ENCODE results near the gene APBB2.

APBB2 gene

GRCh38 chr4:41134581-41134980, 79.8 kb downstream of the APBB2 start:
- DNase-seq (ENCODE audit: low spot score), result no peak
- TF ChIP-seq, protein P1, sequence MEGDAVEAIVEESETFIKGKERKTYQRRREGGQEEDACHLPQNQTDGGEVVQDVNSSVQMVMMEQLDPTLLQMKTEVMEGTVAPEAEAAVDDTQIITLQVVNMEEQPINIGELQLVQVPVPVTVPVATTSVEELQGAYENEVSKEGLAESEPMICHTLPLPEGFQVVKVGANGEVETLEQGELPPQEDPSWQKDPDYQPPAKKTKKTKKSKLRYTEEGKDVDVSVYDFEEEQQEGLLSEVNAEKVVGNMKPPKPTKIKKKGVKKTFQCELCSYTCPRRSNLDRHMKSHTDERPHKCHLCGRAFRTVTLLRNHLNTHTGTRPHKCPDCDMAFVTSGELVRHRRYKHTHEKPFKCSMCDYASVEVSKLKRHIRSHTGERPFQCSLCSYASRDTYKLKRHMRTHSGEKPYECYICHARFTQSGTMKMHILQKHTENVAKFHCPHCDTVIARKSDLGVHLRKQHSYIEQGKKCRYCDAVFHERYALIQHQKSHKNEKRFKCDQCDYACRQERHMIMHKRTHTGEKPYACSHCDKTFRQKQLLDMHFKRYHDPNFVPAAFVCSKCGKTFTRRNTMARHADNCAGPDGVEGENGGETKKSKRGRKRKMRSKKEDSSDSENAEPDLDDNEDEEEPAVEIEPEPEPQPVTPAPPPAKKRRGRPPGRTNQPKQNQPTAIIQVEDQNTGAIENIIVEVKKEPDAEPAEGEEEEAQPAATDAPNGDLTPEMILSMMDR (IDR thresholded peaks at IDR 0.05; ENCODE audit: extremely low read depth, missing control alignments), result no peak

GRCh38 chr4:41133454-41134018, 80.8 kb downstream of the APBB2 start:
- DNase-seq (ENCODE audit: low spot score), result no peak

DNA sequence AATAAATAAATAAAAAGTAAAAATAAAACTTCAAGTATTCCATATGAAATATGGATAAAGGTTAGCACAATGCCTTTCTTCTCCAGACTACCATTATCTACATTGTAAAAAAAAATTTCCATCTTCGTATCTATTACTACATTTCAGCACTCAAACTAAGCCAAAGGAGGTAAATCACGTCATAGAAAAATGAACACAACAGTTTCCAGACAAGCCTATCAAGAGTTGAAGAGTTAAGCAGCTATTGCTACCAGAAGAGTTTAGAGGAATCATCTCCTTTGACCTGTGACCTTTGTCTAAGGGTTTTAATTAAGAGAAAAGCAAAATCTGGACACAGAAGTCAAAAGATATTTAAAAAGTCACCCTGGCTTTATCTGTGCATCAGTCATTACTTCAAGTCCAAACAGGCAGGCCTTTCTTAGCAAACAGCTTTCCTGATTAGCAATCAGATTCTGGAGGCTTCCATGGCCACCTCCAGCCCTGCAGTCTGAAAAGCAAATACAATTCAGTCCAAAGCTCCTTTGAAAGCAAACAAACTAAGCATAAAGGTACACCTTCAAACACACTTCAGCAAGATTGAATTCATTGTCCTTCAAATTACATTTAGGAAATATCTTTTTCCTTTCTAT, 82.2 kb downstream of the APBB2 start:
- TF ChIP-seq, protein P1 (IDR thresholded peaks at IDR 0.05; ENCODE audit: extremely low read depth, missing control alignments), result no peak
- DNase-seq (ENCODE audit: low spot score), result no peak

More at GRCh38 chr4:41133454-41134018, 80.8 kb downstream of the APBB2 start:
- TF ChIP-seq, protein P1 (IDR thresholded peaks at IDR 0.05; ENCODE audit: extremely low read depth, missing control alignments), result no peak

- TF ChIP-seq, protein P1 (IDR thresholded peaks at IDR 0.05; ENCODE audit: extremely low read depth, missing control alignments), result no peak
- no peak for DNase-seq (ENCODE audit: low spot score)
Observed at GRCh38 chr4:41129936-41130440, 84.4 kb downstream of the APBB2 start.

- TF ChIP-seq, protein P1 (IDR thresholded peaks at IDR 0.05; ENCODE audit: extremely low read depth, missing control alignments), result no peak
- no peak for DNase-seq (ENCODE audit: low spot score)
Observed at GRCh38 chr4:41129128-41129754, 85.1 kb downstream of the APBB2 start.

- no peak for DNase-seq (ENCODE audit: low spot score)
- TF ChIP-seq, protein P1 (IDR thresholded peaks at IDR 0.05; ENCODE audit: extremely low read depth, missing control alignments), result no peak
Observed at GRCh38 chr4:41125558-41126311, 88.6 kb downstream of the APBB2 start.

All from GM20000 (cell line).